SHP77 treated with DMSO at 0.1 percent for 48 hours (cell line): ENCODE measurements around the gene FAM170B.

ENCODE experiments used
- DNase-seq: peaks from one replicate; lab custom pipeline; 2025; lab: John Stamatoyannopoulos, UW

FAM170B gene

GRCh38 chr10:49123981-49124950, 9.6 kb downstream of the FAM170B start:
- DNase-seq, result no peak

GRCh38 chr10:49120911-49121310, 12.9 kb downstream of the FAM170B start:
- DNase-seq, result no peak

GRCh38 chr10:49119746-49120145, 14.1 kb downstream of the FAM170B start:
- no peak for DNase-seq

- DNase-seq, result no peak
These were observed 15.3 kb downstream of the FAM170B start for GRCh38 chr10:49118430-49119074.

- no peak for DNase-seq
These were observed 16.3 kb downstream of the FAM170B start for GRCh38 chr10:49117376-49118070.

DNA sequence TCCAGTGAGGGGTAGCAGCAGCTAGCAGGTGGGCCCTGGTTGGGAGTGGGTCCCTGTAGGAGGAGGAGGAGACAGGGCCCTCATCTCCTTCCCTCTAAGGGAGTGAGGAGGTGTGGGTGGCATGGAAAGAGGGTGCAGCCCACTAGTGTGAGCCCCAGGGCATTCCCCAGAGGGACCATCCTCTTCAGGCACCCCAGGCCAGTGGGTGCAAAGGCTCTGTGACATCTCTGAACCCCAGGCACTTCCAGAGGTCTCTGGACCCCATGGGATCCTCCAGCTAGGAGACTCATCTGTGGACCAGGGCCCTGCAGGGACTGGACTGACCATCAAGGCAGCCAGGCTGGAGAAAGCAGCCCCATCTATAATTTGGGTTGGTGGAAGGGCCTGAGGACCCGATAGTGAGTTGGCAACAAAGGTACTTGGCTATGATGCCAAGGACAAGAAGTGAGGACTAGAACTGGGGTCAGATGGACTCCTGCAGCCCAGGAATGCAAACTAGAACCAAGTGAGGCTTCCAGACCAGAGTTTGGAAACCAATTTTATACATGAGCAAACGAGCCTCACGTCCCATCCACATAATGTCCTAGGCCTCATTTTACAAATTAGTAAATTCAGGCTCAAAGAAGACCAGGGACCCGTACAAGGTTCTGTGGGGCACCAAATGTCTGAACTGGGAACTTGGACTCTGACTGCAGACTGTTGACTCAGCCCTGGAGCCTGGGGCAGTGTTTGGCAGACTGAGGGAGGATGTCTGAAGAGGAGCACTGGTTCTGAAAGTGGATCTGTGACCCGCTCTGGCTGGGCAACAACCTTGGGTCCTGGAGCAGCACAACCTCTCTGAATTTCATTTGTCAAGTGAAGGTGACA, 17.1 kb downstream of the FAM170B start:
- no peak for DNase-seq

DNA sequence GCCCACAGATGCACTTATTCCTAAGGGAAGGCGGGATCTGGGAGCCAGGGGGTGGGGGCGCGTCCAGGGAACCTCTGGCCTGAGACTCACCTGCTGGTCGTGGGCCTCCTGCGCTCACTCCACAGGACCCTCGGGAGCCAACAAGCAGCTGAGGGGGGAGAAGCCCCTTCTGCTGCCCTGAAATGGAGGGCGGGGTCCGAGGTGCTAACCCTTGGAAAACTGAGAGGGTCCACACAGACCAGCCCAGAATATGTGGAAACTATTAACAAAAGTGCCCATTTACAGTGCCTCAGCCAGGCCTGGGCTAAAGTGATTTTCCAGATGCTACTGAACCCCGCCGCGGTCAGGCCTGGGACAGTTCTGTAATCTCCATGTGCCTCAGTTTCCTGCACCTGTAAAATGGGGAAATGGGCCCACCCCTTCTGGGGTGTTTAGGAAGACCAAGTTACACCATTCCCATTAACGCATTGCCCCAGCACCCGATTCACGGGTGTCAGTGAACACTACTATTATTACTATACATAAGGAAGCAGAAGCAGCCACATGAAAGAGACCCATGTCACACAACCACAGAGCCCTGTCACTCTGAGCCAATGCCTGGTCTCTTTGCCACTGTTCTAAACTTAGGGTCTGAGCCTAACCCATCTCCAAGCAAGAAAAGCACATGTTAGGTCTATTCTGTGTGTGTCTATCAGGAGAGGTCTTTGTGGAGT, 17.9 kb downstream of the FAM170B start:
- no peak for DNase-seq

- DNase-seq, result no peak
These were observed 18.6 kb downstream of the FAM170B start, which contains the start of gene VSTM4 for GRCh38 chr10:49115015-49115795. Gene VSTM4, minus strand, starts transcription at chr10:49115522. Its CDS starts 37 bp downstream, at chr10:49115485.

DNA sequence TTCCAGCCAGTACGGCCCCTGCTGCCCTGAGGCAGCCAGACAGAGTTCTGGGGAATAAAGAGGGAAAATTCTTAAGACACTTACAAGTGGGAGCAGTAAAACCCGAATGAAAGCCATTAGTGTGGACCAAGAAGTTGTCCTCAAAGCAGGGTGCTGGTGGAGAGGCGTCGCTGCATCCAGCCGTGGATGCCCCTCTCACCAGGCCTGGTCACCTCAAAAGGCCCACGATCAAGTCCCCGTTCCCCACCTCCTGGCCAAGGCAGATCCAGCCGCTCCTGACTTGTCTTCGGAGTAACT, 19.2 kb downstream of the FAM170B start:
- DNase-seq, result no peak

- DNase-seq, result no peak
These were observed 20.1 kb downstream of the FAM170B start for GRCh38 chr10:49113741-49114141.

GRCh38 chr10:49112851-49113250, 21.0 kb downstream of the FAM170B start:
- no peak for DNase-seq

DNA sequence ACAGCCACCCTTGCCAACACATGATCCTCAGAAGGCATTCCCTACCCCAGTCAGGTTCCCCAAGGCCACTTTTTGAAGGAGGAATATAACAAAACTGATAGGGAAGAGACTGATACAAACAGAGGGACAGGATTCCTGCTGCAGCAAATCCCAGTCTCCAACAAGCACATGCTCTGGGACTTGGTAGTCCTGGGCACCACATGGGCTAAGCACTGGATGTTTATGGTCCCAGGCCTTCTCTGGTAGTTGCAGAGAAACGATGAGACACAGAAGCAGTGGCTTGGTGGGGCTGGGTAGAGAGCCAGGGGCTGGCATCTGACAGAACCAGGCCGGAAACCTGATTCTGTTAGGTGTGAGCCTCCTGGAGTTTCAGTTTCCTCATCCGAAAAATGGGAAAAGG, 21.7 kb downstream of the FAM170B start:
- DNase-seq, result no peak

- no peak for DNase-seq
These were observed 22.5 kb downstream of the FAM170B start for GRCh38 chr10:49111320-49111698.

DNA sequence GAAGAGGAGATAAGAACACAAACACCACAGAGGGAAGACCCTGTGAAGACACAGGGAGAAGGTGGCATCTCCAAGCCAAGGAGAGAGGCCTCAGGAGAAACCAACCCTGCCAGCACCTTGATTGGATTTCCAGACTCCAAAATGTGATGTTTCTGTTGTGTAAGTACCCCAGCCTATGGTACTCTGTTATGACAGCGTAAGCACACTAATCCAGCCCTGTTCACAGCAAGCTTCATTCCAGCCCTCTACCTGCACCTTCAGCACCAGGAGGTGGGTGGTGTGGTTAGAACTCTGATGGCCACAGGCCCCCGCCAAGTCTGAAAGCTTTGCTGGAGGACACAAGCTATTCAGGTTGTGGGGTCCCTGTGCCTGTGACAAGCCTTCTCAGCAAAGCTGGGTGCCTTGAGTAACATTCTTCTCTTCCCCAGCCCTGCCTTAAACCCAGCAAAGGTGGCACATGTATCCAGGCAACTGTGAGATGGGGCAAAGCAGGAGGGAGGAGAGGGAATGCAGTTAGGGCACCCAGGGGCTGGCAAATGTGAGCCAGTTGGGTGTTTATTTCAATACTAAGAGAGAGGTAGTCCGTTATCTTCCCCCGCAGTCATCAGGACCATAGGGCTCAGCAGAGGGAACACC, 23.0 kb downstream of the FAM170B start:
- no peak for DNase-seq

GRCh38 chr10:49109669-49110340, 24.0 kb downstream of the FAM170B start:
- no peak for DNase-seq

DNA sequence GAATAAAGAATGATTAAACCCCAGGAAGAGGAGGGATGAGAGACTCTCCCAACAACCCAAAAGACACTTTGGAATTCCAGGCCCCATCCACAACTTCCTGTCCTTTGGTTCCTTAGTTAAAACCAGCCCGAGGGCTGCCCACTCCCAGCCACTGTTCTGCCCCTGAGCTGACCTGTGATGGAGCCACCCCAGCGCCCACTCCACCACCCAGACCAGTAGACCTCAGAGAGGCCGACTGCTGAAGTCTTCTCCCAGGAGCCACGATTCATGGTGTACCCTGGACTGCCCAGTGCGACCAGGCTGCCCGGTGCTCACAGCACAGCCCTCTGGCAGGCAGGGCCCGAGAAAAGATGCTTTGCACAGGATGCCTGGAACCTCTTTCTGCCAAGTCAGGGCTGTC, 25.2 kb downstream of the FAM170B start:
- no peak for DNase-seq

GRCh38 chr10:49107887-49108267, 25.9 kb downstream of the FAM170B start:
- DNase-seq, result no peak

DNA sequence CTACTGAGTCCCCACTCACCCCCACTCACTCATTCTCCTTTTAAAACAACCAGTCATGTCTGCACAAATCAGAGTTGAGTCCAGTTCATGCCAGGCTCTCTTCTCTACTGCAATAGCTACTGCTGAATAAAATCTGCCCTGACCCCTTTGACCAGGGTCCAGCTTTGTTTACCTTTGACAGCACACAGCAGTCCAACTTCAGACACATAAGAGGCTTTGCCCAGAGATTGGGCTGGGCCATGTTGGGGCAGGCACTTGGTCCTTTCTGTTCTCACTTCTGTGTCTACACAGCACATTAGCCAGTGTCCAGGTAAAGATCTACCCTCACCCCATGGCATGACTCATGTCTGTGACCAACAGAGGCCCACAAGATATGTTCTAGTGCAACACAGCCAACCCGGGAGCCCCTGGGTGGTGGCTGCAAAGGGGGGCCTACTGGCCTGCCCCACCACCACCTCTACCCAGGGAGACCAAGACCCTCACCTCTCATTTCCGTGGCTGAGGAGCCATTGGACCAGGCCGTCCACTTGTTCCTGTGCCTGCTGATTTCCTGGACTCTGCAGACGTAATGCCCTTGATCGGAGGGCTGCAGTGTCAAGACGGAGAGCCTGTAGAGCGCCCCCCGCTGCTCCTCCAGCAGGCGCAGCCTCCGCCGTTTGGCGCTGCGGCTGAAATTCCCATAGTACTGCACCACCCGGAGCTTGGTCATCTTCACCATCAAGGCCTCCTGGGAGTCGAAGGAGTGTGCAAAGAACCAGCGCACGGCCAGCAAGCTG, 26.5 kb downstream of the FAM170B start:
- no peak for DNase-seq

DNA sequence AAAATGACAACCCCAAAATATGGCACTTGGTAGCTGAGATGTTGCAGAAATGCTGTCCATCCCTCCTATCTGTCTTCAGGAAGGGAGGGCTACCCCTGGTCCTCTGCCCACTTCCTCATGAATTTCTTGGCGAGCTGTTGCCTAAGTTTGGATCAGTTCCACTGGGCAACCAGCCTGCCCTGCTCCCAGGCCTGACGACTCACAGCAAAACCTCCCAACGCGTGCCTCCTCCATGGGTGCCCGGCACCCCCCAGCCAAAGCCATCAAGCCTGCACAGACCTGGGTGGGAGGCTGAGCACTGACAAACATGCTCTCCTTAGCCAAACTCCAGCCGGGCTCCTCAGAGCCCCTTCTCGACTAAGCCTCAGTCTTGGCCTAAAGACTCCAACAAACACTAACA, 27.4 kb downstream of the FAM170B start:
- DNase-seq, result no peak
